Neuronal stem cell (in vitro differentiated cells): ENCODE results near the gene XIRP1.

Source experiments
- DNase-seq: peaks from one replicate; pipeline ENCODE4 v3.0.0-alpha.2; 2013; ENCODE audit warnings: low spot score
- H2AFZ ChIP-seq: one replicate; pipeline ENCODE4 v1.6.1; 2013; ENCODE audit warnings: mild to moderate bottlenecking, low read length, inconsistent platforms
- H2AK5ac ChIP-seq: 2 replicates; pipeline ENCODE4 v1.6.1; 2013; ENCODE audit warnings: low read depth, mild to moderate bottlenecking, inconsistent platforms, low read length, moderate library complexity, mixed read lengths
- H2BK120ac ChIP-seq: 2 replicates; pipeline ENCODE4 v1.6.1; 2013; ENCODE audit warnings: low read depth, mild to moderate bottlenecking, inconsistent platforms, low read length, moderate library complexity, mixed read lengths
- H2BK12ac ChIP-seq: one replicate; pipeline ENCODE4 v1.6.1; 2013; ENCODE audit warnings: low read length, inconsistent platforms
- H2BK15ac ChIP-seq: 2 replicates; pipeline ENCODE4 v1.6.1; 2013; ENCODE audit warnings: mild to moderate bottlenecking, low read length, inconsistent platforms, mixed read lengths
- H2BK5ac ChIP-seq: one replicate; pipeline ENCODE4 v1.6.1; 2013; ENCODE audit warnings: inconsistent platforms, mild to moderate bottlenecking, low read length, moderate library complexity
- H3K14ac ChIP-seq: one replicate; pipeline ENCODE4 v1.6.1; 2013; ENCODE audit warnings: low read length, inconsistent platforms
- H3K18ac ChIP-seq: 2 replicates; pipeline ENCODE4 v1.6.1; 2013; ENCODE audit warnings: low read length, inconsistent platforms
- H3K23ac ChIP-seq: 2 replicates; pipeline ENCODE4 v1.6.1; 2013; ENCODE audit warnings: low read depth, mild to moderate bottlenecking, mixed read lengths, low read length, inconsistent platforms; ENCODE audit not compliant: poor library complexity
- H3K27ac ChIP-seq: replicated peaks from 3 replicates; pipeline ENCODE4 v1.5.1; 2013; ENCODE audit warnings: low read length, inconsistent platforms
- H3K27me3 ChIP-seq, 3 experiments: 2 replicates each; pipeline ENCODE4 v1.6.1; 2013; ENCODE audit warnings: low read length in 3 of 3, mild to moderate bottlenecking in 2 of 3, inconsistent platforms in 1 of 3, low read depth in 1 of 3, mixed read lengths in 1 of 3, moderate library complexity in 1 of 3; ENCODE audit not compliant: control insufficient read depth in 3 of 3, insufficient read depth in 3 of 3
- H3K36me3 ChIP-seq, 2 donors: replicated peaks in 1 of 2; 2 replicates each; pipeline ENCODE4 v1.6.1; 2013; ENCODE audit warnings: low read length in 2 of 2; ENCODE audit not compliant: control insufficient read depth in 2 of 2, insufficient read depth in 2 of 2
- H3K4ac ChIP-seq: 2 replicates; pipeline ENCODE4 v1.6.1; 2013; ENCODE audit warnings: inconsistent platforms, mild to moderate bottlenecking, low read length, moderate library complexity
- H3K4me1 ChIP-seq, 2 donors: 1 replicate in 1 of 2; 2 replicates in 1 of 2; pipeline ENCODE4 v1.6.1; 2013; ENCODE audit warnings: low read length in 2 of 2, low read depth in 1 of 2; ENCODE audit not compliant: control insufficient read depth in 2 of 2, insufficient read depth in 1 of 2
- H3K4me2 ChIP-seq: one replicate; pipeline ENCODE4 v1.6.1; 2013; ENCODE audit warnings: mild to moderate bottlenecking, low read length, inconsistent platforms; ENCODE audit not compliant: insufficient read depth, poor library complexity, severe bottlenecking
- H3K4me3 ChIP-seq, 2 donors: 2 replicates each; pipeline ENCODE4 v1.5.1; 2013; ENCODE audit warnings: low read length in 2 of 2, mild to moderate bottlenecking in 2 of 2, inconsistent platforms in 1 of 2, moderate library complexity in 1 of 2
- H3K79me1 ChIP-seq: one replicate; pipeline ENCODE4 v1.6.1; 2013; ENCODE audit warnings: low read depth, mild to moderate bottlenecking, inconsistent platforms, low read length, moderate library complexity
- H3K9ac ChIP-seq: one replicate; pipeline ENCODE4 v1.6.1; 2013; ENCODE audit warnings: mild to moderate bottlenecking, low read depth, low read length, inconsistent platforms; ENCODE audit not compliant: poor library complexity
- H3K9me3 ChIP-seq, 2 donors: replicated peaks in 1 of 2; 2 replicates each; pipeline versions ENCODE3 to v1.6.1; 2013; ENCODE audit warnings: low read length in 2 of 2, mild to moderate bottlenecking in 2 of 2, inconsistent platforms in 1 of 2, low read depth in 1 of 2, mixed read lengths in 1 of 2, moderate library complexity in 1 of 2; ENCODE audit not compliant: control insufficient read depth in 2 of 2, insufficient read depth in 1 of 2
- H4K8ac ChIP-seq: one replicate; pipeline ENCODE4 v1.6.1; 2013; ENCODE audit warnings: low read depth, mild to moderate bottlenecking, inconsistent platforms, low read length, moderate library complexity
- H4K91ac ChIP-seq: one replicate; pipeline ENCODE4 v1.6.1; 2013; ENCODE audit warnings: low read length, low read depth, mild to moderate bottlenecking, inconsistent platforms; ENCODE audit not compliant: poor library complexity
- WGBS, 2 donors: extraction: QIAGEN DNeasy Blood & Tissue Kit; methylation state at CpG; one replicate each; pipeline ENCODE4 v1.1.7; 2013; ENCODE audit warnings: missing lambda C conversion rate in 2 of 2, mixed read lengths in 1 of 2; ENCODE audit not compliant: insufficient read length in 2 of 2, insufficient replicate concordance in 1 of 2; ENCODE audit errors: extremely low coverage in 2 of 2; 5-methylcytosine and 5-hydroxymethylcytosine counted together

XIRP1 gene

GRCh38 chr3:39146611-39147591, 45.5 kb downstream of the XIRP1 start:
- H3K4me3 ChIP-seq = peak overlapping the region in 1 of 2 donors; percentile 2
- H3K4ac ChIP-seq = no peak overlapping the region
- H2BK120ac ChIP-seq = peak overlapping the region; percentile 62
- peak overlapping the region; percentile 87 for H3K14ac ChIP-seq
- WGBS, 2 donors = no CpG with 5 or more reads among the region's 15 CpGs
- peak overlapping the region; percentile 80 for H2AFZ ChIP-seq
- DNase-seq = no peak
- peaks cover 12% of the 10 kb centered on the region for H3K79me1 ChIP-seq
- no peaks in the 10 kb centered on the region for H3K9me3 ChIP-seq
- peaks cover 41% of the 10 kb centered on the region in 2 donors for H3K4me1 ChIP-seq
- peak overlapping the region; percentile 72 for H3K9ac ChIP-seq
- H2AK5ac ChIP-seq = peak overlapping the region; percentile 30
- H2BK5ac ChIP-seq = no peak overlapping the region
- no peak overlapping the region for H3K4me2 ChIP-seq
- peak overlapping the region; percentile 82 for H3K23ac ChIP-seq
- H2BK12ac ChIP-seq = no peak overlapping the region
- no peaks in the 10 kb centered on the region for H3K27me3 ChIP-seq
- H4K8ac ChIP-seq = no peak overlapping the region
- H3K36me3 ChIP-seq = peaks cover 22 to 27% of the 10 kb centered on the region in 2 donors
- no peak overlapping the region for H3K18ac ChIP-seq
- no peak overlapping the region for H4K91ac ChIP-seq
- H3K27ac ChIP-seq = no peak overlapping the region
- H2BK15ac ChIP-seq = no peak overlapping the region

GRCh38 chr3:39146083-39146501, 46.3 kb downstream of the XIRP1 start:
- Histone ChIP-seq H3K27ac (no peak overlapping the region), H2AK5ac (peak overlapping the region; percentile 30), H3K23ac (no peak overlapping the region), H3K4me2 (no peak overlapping the region), H3K27me3 (no peaks in the 10 kb centered on the region), H4K8ac (no peak overlapping the region), H2BK120ac (no peak overlapping the region), H3K79me1 (peaks cover 11% of the 10 kb centered on the region), H3K4ac (no peak overlapping the region), H3K4me3 (no peak overlapping the region), H2AFZ (no peak overlapping the region), H3K14ac (no peak overlapping the region), H3K36me3 (peaks cover 22 to 30% of the 10 kb centered on the region in 2 donors), H4K91ac (no peak overlapping the region), H2BK12ac (no peak overlapping the region), H3K18ac (no peak overlapping the region), H2BK15ac (no peak overlapping the region), H3K9me3 (no peaks in the 10 kb centered on the region), H3K4me1 (peaks cover 33% of the 10 kb centered on the region in 2 donors), H2BK5ac (no peak overlapping the region), H3K9ac (no peak overlapping the region)
- no CpG with 5 or more reads among the region's 11 CpGs for WGBS, 2 donors
- no peak for DNase-seq

- WGBS, 2 donors = no CpG with 5 or more reads among the region's 23 CpGs
- Histone ChIP-seq H3K18ac (no peak overlapping the region), H2BK120ac (no peak overlapping the region), H3K9ac (no peak overlapping the region), H3K36me3 (peaks cover 22 to 35% of the 10 kb centered on the region in 2 donors), H3K4me3 (no peak overlapping the region), H3K4me1 (peaks cover 20 to 22% of the 10 kb centered on the region in 2 donors), H3K27me3 (no peaks in the 10 kb centered on the region), H2AK5ac (no peak overlapping the region), H4K8ac (no peak overlapping the region), H3K9me3 (no peaks in the 10 kb centered on the region), H3K4ac (no peak overlapping the region), H2BK5ac (no peak overlapping the region), H3K4me2 (no peak overlapping the region), H3K14ac (no peak overlapping the region), H2BK12ac (no peak overlapping the region), H3K79me1 (peaks cover 8% of the 10 kb centered on the region), H2BK15ac (no peak overlapping the region), H3K27ac (no peak overlapping the region), H2AFZ (no peak overlapping the region), H4K91ac (no peak overlapping the region), H3K23ac (peak overlapping the region; percentile 47)
- no peak for DNase-seq
These were observed 47.5 kb downstream of the XIRP1 start for GRCh38 chr3:39144748-39145380.
